ENCODE measurements around the gene KRT38.
A peak's percentile ranks its signal among the peaks of the same experiment; 100 is the strongest.
"Not testable (repeated sequence)": the region's sequence is repeated elsewhere in the genome, so short reads cannot be mapped to it uniquely, and the experiment has no call there.

Gene KRT38

GRCh38 chr17:41457676-41458075, 16.9 kb upstream of the KRT38 start:
- no peak for DNase-seq

GRCh38 chr17:41456204-41456603, 15.4 kb upstream of the KRT38 start:
- no peak for DNase-seq

GRCh38 chr17:41455236-41455635, 14.5 kb upstream of the KRT38 start:
- peak; percentile 27 for DNase-seq

GRCh38 chr17:41453066-41453465, 12.3 kb upstream of the KRT38 start:
- DNase-seq, result no peak

- no peak for DNase-seq
Measured at GRCh38 chr17:41452281-41452680, 11.5 kb upstream of the KRT38 start.

GRCh38 chr17:41451154-41451728, 10.5 kb upstream of the KRT38 start:
- DNase-seq, result peak; percentile 90

- no peak for DNase-seq
Measured at GRCh38 chr17:41449008-41449407, 8.2 kb upstream of the KRT38 start.

GRCh38 chr17:41448506-41448905, 7.7 kb upstream of the KRT38 start:
- DNase-seq, result no peak

GRCh38 chr17:41446806-41447205, 6.0 kb upstream of the KRT38 start:
- DNase-seq, result peak; percentile 75

- no peak for DNase-seq
Measured at GRCh38 chr17:41444640-41445039, 3.9 kb upstream of the KRT38 start.

GRCh38 chr17:41444186-41444585, 3.4 kb upstream of the KRT38 start:
- DNase-seq, result no peak

- DNase-seq, result peak; percentile 90
Measured at GRCh38 chr17:41442739-41443138, 2.0 kb upstream of the KRT38 start.

GRCh38 chr17:41439375-41439774, 1.4 kb downstream of the KRT38 start:
- peak; percentile 25 for DNase-seq

- peak; percentile 51 for DNase-seq
Measured at GRCh38 chr17:41437769-41438168, 3.0 kb downstream of the KRT38 start.

GRCh38 chr17:41437254-41437653, 3.5 kb downstream of the KRT38 start:
- DNase-seq, result no peak

- DNase-seq, result no peak
Measured at GRCh38 chr17:41434415-41434814, 6.4 kb downstream of the KRT38 start.

- no peak for DNase-seq
Measured at GRCh38 chr17:41434005-41434404, 6.8 kb downstream of the KRT38 start.

GRCh38 chr17:41433586-41433985, 7.2 kb downstream of the KRT38 start:
- no peak for DNase-seq

GRCh38 chr17:41430376-41430775, 10.4 kb downstream of the KRT38 start:
- not testable (repeated sequence) for DNase-seq

GRCh38 chr17:41429667-41430066, 11.1 kb downstream of the KRT38 start:
- DNase-seq, result no peak

GRCh38 chr17:41428591-41429291, 12.0 kb downstream of the KRT38 start:
- DNase-seq, result peak; percentile 72

- no peak for DNase-seq
Measured at GRCh38 chr17:41424111-41424635, 16.6 kb downstream of the KRT38 start, which contains the start of gene KRT37. TSS of gene KRT37 (minus strand) at chr17:41424585. CDS start at chr17:41424523, 62 bp downstream.

- DNase-seq, result not testable (repeated sequence)
Measured at GRCh38 chr17:41422586-41422985, 18.2 kb downstream of the KRT38 start.

GRCh38 chr17:41421617-41422016, 19.2 kb downstream of the KRT38 start:
- DNase-seq, result no peak

All from EL (cell line).